Nucleus accumbens (tissue), 56 donors: ENCODE data around the gene SLC9A3.

Source experiments
- DNase-seq, 56 donors: peaks; one replicate each; lab custom pipeline; 2025; lab: John Stamatoyannopoulos, UW

SLC9A3 gene

GRCh38 chr5:466661-467310 lies 57.5 kb downstream of the SLC9A3 start:
- DNase-seq: no peak

GRCh38 chr5:465591-466403 lies 58.5 kb downstream of the SLC9A3 start:
- DNase-seq: no peak

GRCh38 chr5:464843-465590 lies 59.2 kb downstream of the SLC9A3 start:
- DNase-seq: no peak

GRCh38 chr5:464446-464842 lies 59.8 kb downstream of the SLC9A3 start:
- no peak for DNase-seq

GRCh38 chr5:463952-464351 lies 60.3 kb downstream of the SLC9A3 start:
- DNase-seq: peak in 12 of 56 donors; percentile 15 to 72 (median 40)

- no peak for DNase-seq
These were observed 60.9 kb downstream of the SLC9A3 start for GRCh38 chr5:463301-463700.

DNA sequence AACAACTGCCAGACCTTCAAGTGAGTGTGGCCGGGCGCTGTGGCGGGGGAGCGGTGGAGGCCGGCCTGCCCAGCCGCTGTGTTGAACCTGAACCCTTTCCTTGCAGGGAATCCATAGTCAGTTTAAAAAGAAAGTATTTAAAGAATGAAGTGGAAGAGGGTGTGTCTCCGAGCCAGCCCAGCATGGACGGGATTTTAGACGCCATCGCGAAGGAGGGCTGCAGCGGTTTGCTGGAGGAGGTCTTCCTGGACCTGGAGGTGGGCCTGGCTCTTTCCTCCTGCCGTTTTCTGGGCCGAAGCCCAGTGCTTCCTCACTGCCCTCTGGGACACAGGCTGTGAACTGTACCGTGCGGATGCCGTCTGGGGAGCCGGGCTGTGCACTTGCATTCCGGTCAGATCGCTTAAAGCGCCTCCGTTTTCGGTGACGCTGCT lies 62.2 kb downstream of the SLC9A3 start:
- DNase-seq: no peak

DNA sequence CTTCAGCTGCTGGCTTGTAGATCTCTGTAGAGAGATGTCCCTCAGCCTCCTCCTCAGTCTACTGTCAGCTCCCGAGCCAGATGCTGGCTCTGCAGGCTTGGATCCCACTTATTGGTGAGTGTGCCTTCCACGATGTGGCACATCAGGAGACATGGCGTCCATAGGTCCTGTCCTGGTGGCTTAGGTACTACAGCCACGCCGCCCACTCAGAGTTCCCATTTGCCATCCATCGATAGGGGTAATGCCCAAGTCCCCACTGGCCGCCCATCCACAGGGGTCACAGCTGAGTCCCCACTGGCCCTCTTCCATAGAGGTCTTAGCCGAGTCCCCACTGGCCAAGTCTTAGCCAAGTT lies 64.0 kb downstream of the SLC9A3 start:
- no peak for DNase-seq

DNA sequence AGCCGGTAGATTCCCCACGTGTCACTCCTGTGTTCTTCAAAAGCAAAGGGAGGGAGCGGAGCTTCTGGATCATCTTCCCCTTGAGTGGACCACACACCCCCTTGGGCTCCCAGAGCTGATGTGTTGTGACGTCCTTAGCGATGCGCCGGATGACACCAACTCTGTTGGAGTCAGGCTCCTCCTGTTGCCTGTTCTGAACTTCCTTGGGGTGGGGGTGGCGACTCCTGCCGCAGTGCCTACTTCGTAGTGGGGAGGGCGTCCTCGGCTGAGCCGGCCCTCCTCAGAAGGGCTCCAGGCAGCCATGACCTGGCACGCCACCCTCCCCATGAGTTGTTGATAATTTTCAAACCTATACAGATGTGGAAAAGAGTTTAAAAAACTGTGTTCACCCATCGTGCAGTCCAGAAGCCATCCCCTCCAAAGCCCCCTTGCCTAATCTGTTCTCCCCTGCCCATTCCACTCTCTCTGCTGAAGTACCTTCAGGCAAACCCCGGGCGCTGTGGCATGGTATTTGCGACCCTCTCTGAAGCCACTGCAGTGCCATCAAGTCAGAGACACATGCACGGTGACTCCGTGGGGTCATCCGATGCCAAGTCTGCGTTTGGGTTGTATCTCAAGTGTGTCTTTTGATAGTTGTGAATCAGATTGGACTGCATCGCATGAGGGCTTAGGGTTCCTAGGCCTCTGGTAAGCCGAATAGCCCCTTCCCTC lies 64.5 kb downstream of the SLC9A3 start:
- no peak for DNase-seq

- no peak for DNase-seq
These were observed 65.5 kb downstream of the SLC9A3 start for GRCh38 chr5:458547-459353.

GRCh38 chr5:457195-457961 lies 66.9 kb downstream of the SLC9A3 start:
- no peak for DNase-seq

GRCh38 chr5:456351-457194 lies 67.7 kb downstream of the SLC9A3 start:
- no peak for DNase-seq

GRCh38 chr5:455806-456205 lies 68.4 kb downstream of the SLC9A3 start:
- no peak for DNase-seq

DNA sequence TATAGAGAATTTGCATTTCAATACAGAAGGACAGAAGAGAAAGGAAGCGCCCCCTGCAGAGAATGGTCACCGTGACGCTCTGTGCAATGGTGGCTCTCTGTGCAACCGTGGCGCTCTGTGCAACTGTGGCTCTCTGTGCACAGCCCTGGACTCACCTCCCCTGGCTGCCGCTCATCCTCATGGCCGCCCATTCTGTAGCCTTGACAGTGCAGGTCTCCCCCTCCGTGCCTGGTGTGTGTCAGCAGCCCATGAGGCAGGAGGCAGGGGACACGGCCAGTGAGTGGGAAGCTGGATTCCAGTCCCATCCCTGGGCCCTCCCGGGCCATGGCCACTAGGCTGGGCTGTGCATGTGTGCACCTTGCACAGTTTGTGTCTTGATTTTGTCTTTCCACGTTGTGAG lies 69.3 kb downstream of the SLC9A3 start:
- DNase-seq: no peak

DNA sequence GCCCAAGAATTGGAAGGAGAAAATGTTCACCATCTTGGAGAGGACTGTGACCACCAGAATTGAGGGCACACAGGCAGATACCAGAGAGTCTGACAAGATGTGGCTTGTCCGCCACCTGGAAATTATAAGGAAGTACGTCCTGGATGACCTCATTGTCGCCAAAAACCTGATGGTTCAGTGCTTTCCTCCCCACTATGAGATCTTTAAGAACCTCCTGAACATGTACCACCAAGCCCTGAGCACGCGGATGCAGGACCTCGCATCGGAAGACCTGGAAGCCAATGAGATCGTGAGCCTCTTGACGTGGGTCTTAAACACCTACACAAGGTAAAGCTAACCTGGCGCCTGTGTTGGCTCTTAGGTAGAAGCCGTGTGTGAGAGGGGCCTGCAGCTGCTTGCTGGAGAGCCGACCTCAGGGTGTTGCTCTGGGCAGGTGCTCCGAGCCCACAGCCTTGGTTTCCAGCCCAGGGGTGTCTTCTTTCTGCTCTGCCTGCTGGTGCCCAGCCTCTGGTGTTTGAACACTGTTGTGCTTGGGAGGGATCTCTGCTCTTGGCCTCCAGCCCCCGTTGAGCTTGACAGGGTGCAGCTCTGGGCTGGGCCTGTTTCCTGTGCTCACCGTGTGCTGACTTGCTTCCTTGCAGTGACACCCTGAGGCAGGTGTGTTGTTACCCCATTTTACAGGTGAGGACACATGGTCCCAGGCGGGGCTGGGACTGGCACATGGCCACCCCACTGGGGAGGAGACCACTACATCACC lies 70.3 kb downstream of the SLC9A3 start:
- DNase-seq: no peak

DNA sequence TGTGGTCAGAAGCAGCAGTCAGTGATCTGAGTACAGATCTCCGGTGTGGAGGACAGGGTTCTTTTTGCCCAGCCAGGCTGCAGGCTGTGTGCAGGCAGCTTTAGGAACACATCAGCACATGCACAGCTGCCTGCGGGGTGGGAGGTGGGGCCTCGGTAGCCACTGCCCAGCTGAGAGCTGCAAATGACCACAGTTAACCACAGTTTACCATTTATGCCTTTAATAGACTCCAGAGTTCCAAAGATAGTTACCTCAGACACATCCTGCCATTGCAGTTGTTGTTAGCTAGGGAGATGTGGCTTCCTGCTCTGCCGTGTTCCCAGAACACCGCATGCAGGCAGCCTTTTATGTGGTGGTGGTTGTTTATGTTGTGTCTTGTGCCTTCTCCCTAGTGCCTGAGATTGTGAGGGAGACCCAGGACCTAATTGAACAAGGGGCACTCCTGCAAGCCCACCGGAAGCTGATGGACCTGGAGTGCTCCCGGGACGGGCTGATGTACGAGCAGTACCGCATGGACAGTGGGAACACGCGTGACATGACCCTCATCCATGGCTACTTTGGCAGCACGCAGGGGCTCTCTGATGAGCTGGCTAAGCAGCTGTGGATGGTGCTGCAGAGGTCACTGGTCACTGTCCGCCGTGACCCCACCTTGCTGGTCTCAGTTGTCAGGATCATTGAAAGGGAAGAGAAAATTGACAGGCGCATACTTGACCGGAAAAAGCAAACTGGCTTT lies 71.1 kb downstream of the SLC9A3 start:
- no peak for DNase-seq
